HepG2 (cell line): ENCODE data around the gene EXOC6B. TPM values are rescaled to one million over a fixed set of nuclear protein-coding genes. Genes with fewer than 3 reads are reported as not detected.

Experiments
- ARNTL ChIP-seq: sonication (generic); formaldehyde crosslinking; IDR thresholded peaks from 2 replicates; pipeline ENCODE4 v1.4.0; 2020; ENCODE audit warnings: mild to moderate bottlenecking, missing genetic modification reagents
- CC2D1A ChIP-seq: sonication (generic); formaldehyde crosslinking; IDR thresholded peaks from 2 replicates; pipeline ENCODE4 v1.8.1; 2023; ENCODE audit warnings: mild to moderate bottlenecking, missing genetic modification reagents
- ELF3 ChIP-seq: IDR thresholded peaks from 2 replicates; pipeline ENCODE4 v1.6.1; 2016; ENCODE audit warnings: missing genetic modification reagents, missing compliant biosample characterization
- MTF1 ChIP-seq: sonication (generic); formaldehyde crosslinking; IDR thresholded peaks from 2 replicates; pipeline ENCODE4 v1.5.0; 2020; ENCODE audit warnings: missing genetic modification reagents
- NR3C1 ChIP-seq: sonication (generic); formaldehyde crosslinking; IDR thresholded peaks from 2 replicates; pipeline ENCODE4 v1.4.0; 2020; ENCODE audit warnings: missing genetic modification reagents
- PRMT3 ChIP-seq: sonication (generic); formaldehyde crosslinking; IDR thresholded peaks from 2 replicates; pipeline ENCODE4 v1.8.1; 2022; ENCODE audit warnings: low read depth, mild to moderate bottlenecking, moderate library complexity, missing genetic modification reagents, borderline replicate concordance
- RARA ChIP-seq: IDR thresholded peaks from 2 replicates; pipeline ENCODE4 v1.6.1; 2016; ENCODE audit warnings: missing genetic modification reagents, missing compliant biosample characterization
- SATB2 ChIP-seq: sonication (generic); formaldehyde crosslinking; IDR thresholded peaks from 2 replicates; pipeline ENCODE4 v1.5.0; 2020; ENCODE audit warnings: missing genetic modification reagents
- SIN3B ChIP-seq: fragments of 150-350 bp; IDR thresholded peaks from 2 replicates; pipeline ENCODE4 v1.6.1; 2014; ENCODE audit warnings: low read length
- SIX1 ChIP-seq: sonication (generic); formaldehyde crosslinking; IDR thresholded peaks from 2 replicates; pipeline ENCODE4 v1.4.0; 2020; ENCODE audit warnings: missing genetic modification reagents, borderline replicate concordance
- STAT6 ChIP-seq: sonication (generic); formaldehyde crosslinking; IDR thresholded peaks from 2 replicates; pipeline ENCODE4 v1.4.0; 2020; ENCODE audit warnings: missing genetic modification reagents, mild to moderate bottlenecking, borderline replicate concordance
- TARDBP ChIP-seq: sonication (generic); formaldehyde crosslinking; IDR thresholded peaks from 2 replicates; pipeline ENCODE4 v1.8.0; 2022; ENCODE audit warnings: mild to moderate bottlenecking, missing genetic modification reagents
- TCF7 ChIP-seq: sonication (generic); IDR thresholded peaks from 2 replicates; pipeline ENCODE4 v1.6.1; 2016; ENCODE audit warnings: antibody characterized with exemption, low read depth
- TOE1 ChIP-seq: sonication (generic); formaldehyde crosslinking; IDR thresholded peaks from 2 replicates; pipeline ENCODE4 v1.4.0; 2020; ENCODE audit warnings: mild to moderate bottlenecking, missing genetic modification reagents
- TRIM22 ChIP-seq: fragments of 450-650 bp; IDR thresholded peaks from 2 replicates; pipeline ENCODE4 v1.6.1; 2017
- UBTF ChIP-seq: sonication (generic); formaldehyde crosslinking; IDR thresholded peaks from 2 replicates; pipeline ENCODE4 v1.4.0; 2020; ENCODE audit warnings: mild to moderate bottlenecking, missing genetic modification reagents
- ZBTB3 ChIP-seq: sonication (generic); formaldehyde crosslinking; IDR thresholded peaks from 2 replicates; pipeline ENCODE4 v1.4.0; 2020; ENCODE audit warnings: low read depth, mild to moderate bottlenecking, moderate library complexity, missing genetic modification reagents, borderline replicate concordance
- ZNF33B ChIP-seq: sonication (generic); formaldehyde crosslinking; IDR thresholded peaks from 2 replicates; pipeline ENCODE4 v1.5.1; 2020; ENCODE audit warnings: mild to moderate bottlenecking, missing genetic modification reagents
- ZNF34 ChIP-seq: sonication (generic); formaldehyde crosslinking; IDR thresholded peaks from 2 replicates; pipeline ENCODE4 v1.4.0; 2020; ENCODE audit warnings: mild to moderate bottlenecking, missing genetic modification reagents, borderline replicate concordance
- ZNF367 ChIP-seq: sonication (generic); formaldehyde crosslinking; IDR thresholded peaks from 2 replicates; pipeline ENCODE4 v1.4.0; 2020; ENCODE audit warnings: missing genetic modification reagents, borderline replicate concordance
- ZNF432 ChIP-seq: sonication (generic); formaldehyde crosslinking; IDR thresholded peaks from 2 replicates; pipeline ENCODE4 v1.5.0; 2020; ENCODE audit warnings: missing genetic modification reagents, mild to moderate bottlenecking, borderline replicate concordance
- ZNF562 ChIP-seq: sonication (generic); formaldehyde crosslinking; IDR thresholded peaks from 2 replicates; pipeline ENCODE4 v1.8.0; 2022; ENCODE audit warnings: missing genetic modification reagents, borderline replicate concordance
- ZNF788 ChIP-seq: sonication (generic); formaldehyde crosslinking; IDR thresholded peaks from 2 replicates; pipeline ENCODE4 v1.5.0; 2020; ENCODE audit warnings: mild to moderate bottlenecking, missing genetic modification reagents, borderline replicate concordance
- ZSCAN21 ChIP-seq: sonication (generic); formaldehyde crosslinking; IDR thresholded peaks from 2 replicates; pipeline ENCODE4 v1.8.0; 2022; ENCODE audit warnings: mild to moderate bottlenecking, missing genetic modification reagents, moderate library complexity, borderline replicate concordance
- polyA plus RNA-seq, 8 experiments: library from polyadenylated mRNA; depleted of rRNA in 3 of 8; stranded (reverse) in 7 of 8; unstranded in 1 of 8; fragments of >200 nt; fragmentation: Illumina TruSeq in 4 of 8; extraction: Trizol in 4 of 8; gene quantifications; 2 replicates each; pipeline versions ENCODE4 v1.2.1 to v1.2.3, GENCODE V29; 2011 to 2016; ENCODE audit warnings: low read depth in 4 of 8, missing spikeins in 1 of 8, mixed read lengths in 1 of 8; ENCODE audit not compliant: insufficient read depth in 1 of 8
- total RNA-seq, 5 experiments: library from RNA; depleted of rRNA; stranded (reverse); fragments of >200 nt; fragmentation: Illumina TruSeq; extraction: Trizol; gene quantifications; 2 replicates each; pipeline ENCODE4 v1.2.3, GENCODE V29; 2016; ENCODE audit warnings: low read depth in 1 of 5

Gene EXOC6B
- total and polyA plus RNA-seq, 2 of the 13 experiments (the other 11 are each of a cell fraction or from before 2014, with no cell fraction given), result 9.1 to 15.9 TPM

- TF ChIP-seq ZNF562 (CRISPR knock-in tag) (no peak), ZNF33B (CRISPR knock-in tag) (no peak), SATB2 (CRISPR knock-in tag) (peak; percentile 88), ZNF788 (CRISPR knock-in tag) (no peak), RARA (CRISPR knock-in tag) (peak; percentile 99), SIN3B (no peak), TCF7 (peak; percentile 39; the same call in 1 of the 2 replicates), TARDBP (CRISPR knock-in tag) (no peak), ZNF34 (CRISPR knock-in tag) (no peak), MTF1 (CRISPR knock-in tag) (no peak), ELF3 (CRISPR knock-in tag) (no peak), ZSCAN21 (no peak), SIX1 (CRISPR knock-in tag) (peak; percentile 58; the same call in 1 of the 2 replicates), CC2D1A (CRISPR knock-in tag) (no peak), TOE1 (no peak), STAT6 (CRISPR knock-in tag) (no peak), PRMT3 (CRISPR knock-in tag) (no peak), ARNTL (CRISPR knock-in tag) (0 out of 2 replicates have a peak, but pooled peaks have one; percentile 16), TRIM22 (no peak), NR3C1 (CRISPR knock-in tag) (no peak), ZBTB3 (CRISPR knock-in tag) (no peak), ZNF432 (CRISPR knock-in tag) (no peak), ZNF367 (CRISPR knock-in tag) (no peak), UBTF (CRISPR knock-in tag) (no peak)
Measured at GRCh38 chr2:72548081-72548764, 277.6 kb downstream of the EXOC6B start (continued).
